Transverse colon (tissue), 3 donors: ENCODE data around the gene SYNJ2BP.

Experiments used
- EP300 ChIP-seq: sonication (generic); formaldehyde crosslinking; IDR thresholded peaks from one replicate; pipeline ENCODE4 v1.6.1; 2017; ENCODE audit warnings: antibody characterized with exemption, low read depth
- POLR2A ChIP-seq: fragments of 450-650 bp; IDR thresholded peaks from one replicate; pipeline ENCODE4 v1.6.1; 2016; ENCODE audit warnings: antibody characterized with exemption, mild to moderate bottlenecking, moderate library complexity
- TF ChIP-seq, protein P1 (sequence below), 5 experiments: fragments of 200-600 bp in 3 of 5; fragments of 450-650 bp in 2 of 5; sonication (generic) in 3 of 5; IDR thresholded peaks; 1 replicate in 2 of 5; 2 replicates in 3 of 5; pipeline ENCODE4 v1.5.1; 2016 to 2017; ENCODE audit warnings: antibody characterized with exemption in 5 of 5, inconsistent platforms in 3 of 5, mild to moderate bottlenecking in 2 of 5, moderate library complexity in 1 of 5

- TF ChIP-seq, protein P1, sequence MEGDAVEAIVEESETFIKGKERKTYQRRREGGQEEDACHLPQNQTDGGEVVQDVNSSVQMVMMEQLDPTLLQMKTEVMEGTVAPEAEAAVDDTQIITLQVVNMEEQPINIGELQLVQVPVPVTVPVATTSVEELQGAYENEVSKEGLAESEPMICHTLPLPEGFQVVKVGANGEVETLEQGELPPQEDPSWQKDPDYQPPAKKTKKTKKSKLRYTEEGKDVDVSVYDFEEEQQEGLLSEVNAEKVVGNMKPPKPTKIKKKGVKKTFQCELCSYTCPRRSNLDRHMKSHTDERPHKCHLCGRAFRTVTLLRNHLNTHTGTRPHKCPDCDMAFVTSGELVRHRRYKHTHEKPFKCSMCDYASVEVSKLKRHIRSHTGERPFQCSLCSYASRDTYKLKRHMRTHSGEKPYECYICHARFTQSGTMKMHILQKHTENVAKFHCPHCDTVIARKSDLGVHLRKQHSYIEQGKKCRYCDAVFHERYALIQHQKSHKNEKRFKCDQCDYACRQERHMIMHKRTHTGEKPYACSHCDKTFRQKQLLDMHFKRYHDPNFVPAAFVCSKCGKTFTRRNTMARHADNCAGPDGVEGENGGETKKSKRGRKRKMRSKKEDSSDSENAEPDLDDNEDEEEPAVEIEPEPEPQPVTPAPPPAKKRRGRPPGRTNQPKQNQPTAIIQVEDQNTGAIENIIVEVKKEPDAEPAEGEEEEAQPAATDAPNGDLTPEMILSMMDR (IDR thresholded peaks at IDR 0.05): peak in 1 of 5 experiments; percentile 25
- no peak for TF ChIP-seq POLR2A
- no peak for TF ChIP-seq EP300
Observed at GRCh38 chr14:70391493-70392391, 25.1 kb downstream of the SYNJ2BP start.
